ENCODE data around the gene MEOX2. TPM values are rescaled to one million over a fixed set of nuclear protein-coding genes. Genes with fewer than 3 reads are reported as not detected.

MEOX2 gene
- total RNA-seq, 1 experiment from 2014 or later, result not detected

DNA sequence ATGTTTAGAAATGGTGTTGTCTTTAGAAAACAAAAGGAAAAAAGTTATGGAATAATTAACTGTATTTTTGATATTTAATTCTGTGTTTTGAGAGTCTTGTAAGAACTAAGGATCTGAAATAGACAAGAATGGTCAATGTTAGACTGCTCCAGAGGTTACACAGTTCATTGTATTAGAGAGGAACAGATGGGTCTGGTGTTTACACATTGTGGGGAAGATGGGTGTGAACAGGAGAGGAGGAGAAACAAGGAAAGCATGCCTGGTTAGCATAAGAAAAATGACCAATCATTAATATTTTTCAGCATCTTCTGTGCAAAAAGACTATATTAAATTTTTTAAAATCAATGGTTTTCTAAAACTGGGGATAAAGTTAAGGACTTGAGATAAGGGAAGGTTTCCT lies 11.9 kb downstream of the MEOX2 start:
- H3K9me3 ChIP-seq (ENCODE audit: low read length), result no peaks in the 10 kb centered on the region
- no peak for TF ChIP-seq CTCF (conservative IDR thresholded peaks at IDR 0.05; ENCODE audit: low read depth, low read length)
- no peak for TF ChIP-seq EZH2phosphoT487 (IDR thresholded peaks at IDR 0.05; ENCODE audit: borderline replicate concordance, low read length)
- no peak for TF ChIP-seq EZH2 (IDR thresholded peaks at IDR 0.05; ENCODE audit: low read length, unreplicated experiment)
- no peak overlapping the region for H2AFZ ChIP-seq (ENCODE audit: low read length)
- no peaks in the 10 kb centered on the region for H3K27me3 ChIP-seq (ENCODE audit: low read length)
- BruUV-seq (replicated peaks), result no TSS peak
- no peaks in the 10 kb centered on the region for H3K79me2 ChIP-seq (ENCODE audit: low read length)
- ATAC-seq (no peak), DNase-seq (no peak)
- ChIA-PET POLR2A (ENCODE audit: unreplicated experiment) (no interaction called here), CTCF (no interaction called here)
- no peak overlapping the region for H3K9ac ChIP-seq (ENCODE audit: low read length)
- H3K27ac ChIP-seq (ENCODE audit: low read length), result no peak overlapping the region
- H4K20me1 ChIP-seq (ENCODE audit: low read length), result no peaks in the 10 kb centered on the region
- no peak overlapping the region for H3K4me3 ChIP-seq (ENCODE audit: low read length)
- no peaks in the 10 kb centered on the region for H3K36me3 ChIP-seq (ENCODE audit: low read depth, low read length)
- H3K4me2 ChIP-seq (ENCODE audit: low read length), result no peak overlapping the region
- H3F3A ChIP-seq (ENCODE audit: low read length, unreplicated experiment), result no peaks in the 10 kb centered on the region
- no peaks in the 10 kb centered on the region for H3K4me1 ChIP-seq (ENCODE audit: insufficient read depth, low read length)
- intact Hi-C loops (cut with micrococcal nuclease), result no loop called here
- H3K9me2 ChIP-seq (replicated peaks; ENCODE audit: low read length), result no peaks in the 10 kb centered on the region

DNA sequence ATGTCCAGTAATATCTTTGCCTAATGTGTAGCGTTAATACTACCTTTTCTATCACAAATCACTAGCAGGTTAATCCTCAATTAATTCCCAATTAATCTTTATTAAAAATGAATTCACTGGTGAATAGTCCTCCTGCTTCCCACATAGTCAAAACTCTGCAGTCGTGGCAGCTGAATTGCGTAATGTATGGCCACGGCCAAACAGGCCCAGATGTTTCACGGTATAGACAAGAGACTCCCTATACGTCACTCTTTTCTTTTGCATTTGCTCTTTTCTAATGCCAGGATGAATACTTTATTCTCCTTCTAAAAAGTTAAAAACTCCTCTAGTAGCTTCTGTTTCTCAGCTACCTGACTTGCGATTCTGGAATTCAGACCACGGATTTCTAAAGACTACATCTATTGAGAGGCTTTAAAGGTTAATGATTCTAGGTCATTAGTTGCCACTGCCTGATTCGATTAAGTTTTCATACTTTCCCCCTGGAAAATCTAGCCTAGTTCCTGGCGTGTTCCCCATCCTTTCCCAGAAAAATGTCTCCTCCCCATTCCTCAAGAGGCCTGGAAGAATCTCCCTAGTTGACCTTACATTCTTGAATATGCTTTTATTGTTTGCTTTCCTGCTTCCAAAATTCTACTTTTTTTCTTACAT lies 16.9 kb downstream of the MEOX2 start:
- Histone ChIP-seq H3K27me3 (ENCODE audit: low read length) (no peaks in the 10 kb centered on the region), H3K9me2 (replicated peaks; ENCODE audit: low read length) (no peaks in the 10 kb centered on the region), H3K79me2 (ENCODE audit: low read length) (no peaks in the 10 kb centered on the region), H3K9me3 (ENCODE audit: low read length) (no peaks in the 10 kb centered on the region), H3K9ac (ENCODE audit: low read length) (no peak overlapping the region), H3F3A (ENCODE audit: low read length, unreplicated experiment) (no peaks in the 10 kb centered on the region), H3K4me3 (ENCODE audit: low read length) (no peak overlapping the region), H2AFZ (ENCODE audit: low read length) (no peak overlapping the region), H3K4me2 (ENCODE audit: low read length) (no peak overlapping the region), H4K20me1 (ENCODE audit: low read length) (no peaks in the 10 kb centered on the region), H3K4me1 (ENCODE audit: insufficient read depth, low read length) (no peaks in the 10 kb centered on the region), H3K27ac (ENCODE audit: low read length) (no peak overlapping the region), H3K36me3 (ENCODE audit: low read depth, low read length) (no peaks in the 10 kb centered on the region)
- ATAC-seq (no peak), DNase-seq (no peak)
- BruUV-seq (replicated peaks), result no TSS peak
- TF ChIP-seq EZH2 (IDR thresholded peaks at IDR 0.05; ENCODE audit: low read length, unreplicated experiment) (no peak), CTCF (conservative IDR thresholded peaks at IDR 0.05; ENCODE audit: low read depth, low read length) (no peak), EZH2phosphoT487 (IDR thresholded peaks at IDR 0.05; ENCODE audit: borderline replicate concordance, low read length) (no peak)
- intact Hi-C loops (cut with micrococcal nuclease), result no loop called here
- ChIA-PET POLR2A (ENCODE audit: unreplicated experiment) (no interaction called here), CTCF (no interaction called here)

DNA sequence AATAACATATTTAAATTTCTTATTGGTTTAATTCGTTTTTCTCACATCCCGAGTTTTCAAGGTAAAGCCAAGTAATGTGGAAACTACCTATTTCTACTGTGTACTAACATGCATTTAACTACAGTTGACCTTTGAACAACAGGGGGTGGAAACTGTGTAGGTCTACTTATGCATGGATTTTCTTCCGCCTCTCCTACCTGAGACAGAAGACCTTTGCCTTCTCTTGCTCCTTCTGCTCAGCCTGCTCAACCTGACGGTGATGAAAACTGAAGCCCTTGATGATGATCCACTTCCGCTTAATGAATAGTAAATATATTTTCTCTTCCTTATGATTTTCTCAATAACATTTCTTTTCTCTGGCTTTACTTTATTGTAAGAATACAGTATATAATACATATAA lies 18.5 kb downstream of the MEOX2 start:
- no peak for DNase-seq
- Histone ChIP-seq H3K9me3 (ENCODE audit: low read length) (no peaks in the 10 kb centered on the region), H3K79me2 (ENCODE audit: low read length) (no peaks in the 10 kb centered on the region), H3K27ac (ENCODE audit: low read length) (no peak overlapping the region), H3K4me3 (ENCODE audit: low read length) (no peak overlapping the region), H3K27me3 (ENCODE audit: low read length) (no peaks in the 10 kb centered on the region), H3K4me1 (ENCODE audit: insufficient read depth, low read length) (no peaks in the 10 kb centered on the region), H3K9me2 (replicated peaks; ENCODE audit: low read length) (no peaks in the 10 kb centered on the region), H3K9ac (ENCODE audit: low read length) (no peak overlapping the region), H3F3A (ENCODE audit: low read length, unreplicated experiment) (no peaks in the 10 kb centered on the region), H4K20me1 (ENCODE audit: low read length) (no peaks in the 10 kb centered on the region), H3K4me2 (ENCODE audit: low read length) (no peak overlapping the region), H2AFZ (ENCODE audit: low read length) (no peak overlapping the region), H3K36me3 (ENCODE audit: low read depth, low read length) (no peaks in the 10 kb centered on the region)
- no TSS peak for BruUV-seq (replicated peaks)
- TF ChIP-seq EZH2phosphoT487 (IDR thresholded peaks at IDR 0.05; ENCODE audit: borderline replicate concordance, low read length) (no peak), EZH2 (IDR thresholded peaks at IDR 0.05; ENCODE audit: low read length, unreplicated experiment) (no peak), CTCF (conservative IDR thresholded peaks at IDR 0.05; ENCODE audit: low read depth, low read length) (no peak)
- ATAC-seq, result no peak
- intact Hi-C loops (cut with micrococcal nuclease), result no loop called here
- ChIA-PET CTCF (no interaction called here), POLR2A (ENCODE audit: unreplicated experiment) (no interaction called here)

Measured in PC-3 (cell line).